Activated CD4-positive, alpha-beta T cell treated with anti-CD3 and anti-CD28 coated beads, Interleukin-2, Interleukin-6, amounts not matched to agents 100 ng/mL and 50 ng/mL, durations not matched to agents 16 hours and 8 hours (primary cell): ENCODE data around the gene TMPRSS7.
"Not testable (repeated sequence)": the region's sequence is repeated elsewhere in the genome, so short reads cannot be mapped to it uniquely, and the experiment has no call there.

Source experiments
- DNase-seq: peaks from one replicate; pipeline ENCODE4 v3.0.0-alpha.2; 2020

Gene TMPRSS7

GRCh38 chr3:112012205-112012992 is 22.1 kb upstream of the TMPRSS7 start:
- DNase-seq = no peak

DNA sequence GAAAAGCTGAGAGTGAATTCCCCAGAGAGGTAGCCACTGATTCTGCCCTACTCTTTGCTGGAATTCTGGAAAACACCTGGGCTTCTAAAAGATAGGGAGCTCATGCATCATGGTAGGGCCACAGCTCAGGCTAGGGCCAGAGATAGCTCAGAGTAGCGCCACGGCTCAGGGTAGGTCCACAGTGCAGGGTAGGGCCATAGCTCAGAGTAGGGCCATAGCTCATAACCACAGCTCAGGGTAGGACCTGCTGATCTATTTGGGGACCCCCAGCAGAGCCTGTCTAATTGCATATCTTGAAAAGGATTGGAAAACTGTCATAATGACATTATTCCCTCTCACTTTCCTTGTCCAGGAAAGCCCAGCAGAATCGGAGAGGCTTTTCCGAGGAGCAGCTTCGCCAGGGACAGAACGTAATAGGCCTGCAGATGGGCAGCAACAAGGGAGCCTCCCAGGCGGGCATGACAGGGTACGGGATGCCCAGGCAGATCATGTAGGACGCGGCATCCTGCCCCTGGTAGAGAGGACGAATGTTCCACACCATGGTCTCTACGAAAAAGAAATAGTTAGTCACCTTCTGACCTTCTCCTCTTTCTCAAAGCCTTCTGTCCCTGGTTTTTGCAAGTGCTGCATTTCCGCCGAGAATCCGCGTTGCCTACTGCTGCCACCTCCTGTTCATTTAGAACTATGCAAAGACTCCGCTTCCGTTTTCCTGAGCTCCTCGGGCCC is 21.3 kb upstream of the TMPRSS7 start:
- DNase-seq = peak; percentile 78

DNA sequence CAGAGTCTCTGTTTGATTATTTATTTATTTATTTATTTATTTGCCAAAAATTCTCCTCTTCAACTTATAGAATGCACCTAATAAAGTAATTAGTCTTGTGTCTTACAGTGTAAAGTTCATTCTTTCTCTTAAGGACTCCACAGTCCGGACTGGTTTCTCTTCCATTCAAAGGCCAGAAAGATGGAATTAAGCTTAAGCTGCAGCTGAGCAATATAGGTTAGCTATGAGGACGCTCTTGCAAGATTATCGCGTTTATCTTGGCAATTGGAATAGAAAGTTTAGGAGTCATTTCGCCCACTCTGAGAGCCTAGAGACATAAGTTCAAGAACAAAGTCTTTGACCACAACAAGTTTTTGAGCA is 20.8 kb upstream of the TMPRSS7 start:
- no peak for DNase-seq

DNA sequence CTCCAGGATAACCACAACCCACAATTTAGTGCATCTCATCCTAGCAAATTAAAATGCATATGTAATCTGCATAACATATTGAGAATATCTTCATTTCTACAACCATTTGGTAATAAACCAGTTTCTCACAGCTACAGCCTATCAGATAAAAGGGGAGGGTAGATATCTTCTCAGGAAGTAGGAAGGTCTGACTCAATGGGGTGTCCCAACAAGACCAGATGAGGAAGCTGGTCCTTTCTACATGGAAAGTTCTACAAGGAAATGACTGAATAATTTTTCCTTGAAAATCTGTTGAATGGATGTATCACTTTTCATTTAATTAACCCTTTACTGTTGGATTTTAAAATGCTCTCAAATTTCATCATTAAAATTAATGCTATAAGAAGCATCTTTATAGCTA is 17.4 kb upstream of the TMPRSS7 start:
- no peak for DNase-seq

DNA sequence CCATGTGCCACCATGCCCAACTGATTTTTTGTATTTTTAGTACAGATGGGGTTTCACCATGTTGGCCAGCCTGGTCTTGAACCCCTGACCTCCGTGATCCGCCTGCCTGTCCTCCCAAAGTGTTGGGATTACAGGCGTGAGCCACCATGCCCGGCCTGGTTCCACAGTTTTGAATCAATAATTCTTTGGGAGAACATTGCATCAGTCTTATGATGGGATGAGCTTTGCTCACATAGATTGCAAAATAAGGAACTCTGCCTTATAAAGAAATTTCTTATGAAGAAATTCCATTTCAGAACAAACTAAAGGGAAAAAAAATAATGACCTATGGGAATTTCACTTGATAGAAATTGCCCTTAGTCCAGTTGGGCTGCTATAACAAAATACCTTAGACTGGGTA is 15.8 kb upstream of the TMPRSS7 start:
- no peak for DNase-seq

DNA sequence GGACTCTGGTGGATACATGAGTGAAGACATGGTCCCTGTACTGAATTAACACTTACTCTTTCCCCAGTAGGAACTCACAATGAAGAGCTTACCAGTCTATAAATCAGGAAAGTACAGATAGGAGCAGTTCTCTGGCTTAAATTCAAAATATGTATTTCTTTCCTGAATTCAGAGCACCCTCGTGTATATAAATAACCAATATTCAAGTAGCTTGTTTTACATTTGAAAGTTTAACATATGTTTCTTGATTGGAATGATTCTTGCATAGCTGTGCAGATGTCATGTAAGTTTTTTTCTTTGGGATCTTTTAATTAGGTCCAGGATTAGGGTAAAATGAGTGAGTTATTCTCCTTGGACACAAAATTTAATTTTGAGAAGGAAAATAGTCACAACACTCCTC is 14.8 kb upstream of the TMPRSS7 start:
- no peak for DNase-seq

GRCh38 chr3:112020674-112021085 is 13.9 kb upstream of the TMPRSS7 start:
- DNase-seq = no peak

DNA sequence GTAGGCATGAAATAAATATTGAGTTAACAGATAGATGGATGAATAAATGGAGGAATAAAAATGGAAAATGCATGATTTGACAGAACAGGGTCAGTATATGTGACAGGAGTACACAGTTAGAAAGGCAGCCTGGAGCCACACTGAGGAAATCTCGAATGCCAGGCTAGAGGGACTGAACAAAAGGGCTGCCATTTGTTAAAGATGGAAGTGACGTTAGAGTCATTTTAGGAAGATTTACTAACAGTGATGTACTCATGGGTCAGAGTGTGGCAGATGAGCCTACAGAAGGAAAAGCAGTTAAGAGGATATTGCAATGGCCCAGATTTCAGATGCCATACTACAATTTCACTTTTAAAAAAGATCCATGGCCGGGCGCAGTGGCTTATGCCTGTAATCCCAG is 7.4 kb upstream of the TMPRSS7 start:
- DNase-seq = no peak

- no peak for DNase-seq
Measured at GRCh38 chr3:112027826-112028225, 6.7 kb upstream of the TMPRSS7 start.

- DNase-seq = no peak
Measured at GRCh38 chr3:112030901-112031300, 3.6 kb upstream of the TMPRSS7 start.

DNA sequence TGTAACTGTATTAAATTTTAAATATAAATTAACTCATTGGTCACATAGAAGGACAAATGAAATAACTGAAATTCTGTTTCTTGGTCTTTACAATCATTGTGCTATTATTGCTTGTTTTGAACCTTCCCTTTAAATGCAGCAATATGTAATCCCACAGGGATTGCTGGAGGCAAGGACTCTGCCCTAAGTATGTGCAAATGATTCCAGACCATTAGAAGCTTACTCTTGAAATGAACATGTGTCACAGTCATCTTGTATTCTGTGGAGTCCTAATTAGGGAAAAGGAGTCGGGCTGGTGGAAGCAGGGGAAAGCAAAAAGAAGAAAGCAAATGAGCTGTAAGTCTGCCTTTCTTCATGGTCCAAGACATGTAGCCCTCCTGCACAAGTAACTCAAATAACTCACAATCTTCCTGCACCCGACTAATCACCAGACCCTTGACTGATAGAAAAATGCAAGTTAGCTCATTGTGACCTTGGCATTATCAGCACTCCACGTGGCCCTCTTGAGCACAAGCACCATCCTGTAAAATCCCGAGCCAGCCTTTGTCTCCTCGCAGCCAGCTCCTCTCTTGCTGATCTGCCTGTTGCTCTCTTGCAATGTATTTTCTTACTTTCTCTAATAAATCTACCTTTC is 2.3 kb upstream of the TMPRSS7 start:
- DNase-seq = no peak

- DNase-seq = no peak
Measured at GRCh38 chr3:112035241-112035640, 705 bp downstream of the TMPRSS7 start.

DNA sequence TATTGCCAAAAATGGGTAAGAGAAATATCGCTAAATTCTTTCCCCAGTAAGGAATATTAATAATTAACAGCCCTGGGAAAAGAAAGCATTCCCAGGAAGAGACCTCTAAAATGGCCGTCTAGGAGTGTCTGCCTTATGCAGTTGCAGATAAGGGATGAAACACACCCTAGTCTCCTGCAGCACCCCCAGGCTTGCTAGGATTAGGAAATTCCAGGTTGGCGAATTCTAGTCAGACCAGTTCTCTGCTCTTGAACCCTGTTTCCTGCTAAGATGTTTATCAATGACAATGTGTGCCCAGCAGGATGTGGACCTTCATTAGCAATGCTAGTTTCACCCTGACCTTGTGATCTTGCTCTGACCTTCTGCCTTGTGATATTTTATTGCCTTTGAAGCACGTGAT is 2.7 kb downstream of the TMPRSS7 start:
- DNase-seq = not testable (repeated sequence)

DNA sequence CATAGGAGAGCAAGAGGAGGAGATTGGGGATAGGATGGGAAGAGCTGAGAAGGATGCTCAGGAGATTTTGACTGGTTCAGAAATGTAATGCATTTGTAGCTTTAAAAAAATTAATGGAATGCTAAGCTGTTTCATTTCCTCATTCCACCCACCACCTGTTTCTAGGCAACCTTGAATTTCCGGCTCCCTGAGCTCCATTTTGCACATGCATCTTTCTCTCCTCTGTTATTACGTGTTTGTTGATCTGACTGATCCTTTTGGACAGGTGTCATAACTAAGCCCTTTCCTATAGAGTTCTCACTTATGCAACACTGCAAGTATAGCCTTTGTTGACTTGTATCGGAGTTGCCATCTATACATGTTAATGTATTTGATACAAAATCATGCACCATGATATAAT is 4.3 kb downstream of the TMPRSS7 start:
- no peak for DNase-seq

- no peak for DNase-seq
Measured at GRCh38 chr3:112041321-112041720, 6.8 kb downstream of the TMPRSS7 start.

DNA sequence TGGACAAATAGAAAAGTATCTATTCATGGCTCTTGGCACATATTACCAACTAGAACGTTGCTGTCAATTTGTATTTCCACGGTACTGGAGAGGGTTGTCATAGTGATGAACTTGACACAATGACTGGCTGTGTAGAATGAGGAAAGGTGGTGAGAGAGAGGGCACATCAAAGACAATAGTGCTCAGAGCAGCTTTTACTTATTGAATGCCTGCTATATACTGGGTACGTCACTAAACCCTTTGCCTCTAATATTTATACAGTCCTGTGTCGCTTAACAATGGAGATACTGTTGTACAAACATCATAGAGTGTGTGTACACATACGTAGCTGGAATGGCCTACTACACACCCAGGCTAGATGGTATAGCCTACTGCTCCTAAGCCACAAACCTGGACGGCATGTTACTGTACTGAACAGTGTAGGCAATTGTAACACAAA is 8.3 kb downstream of the TMPRSS7 start:
- no peak for DNase-seq

GRCh38 chr3:112043621-112044201 is 9.2 kb downstream of the TMPRSS7 start:
- peak; percentile 79 for DNase-seq

DNA sequence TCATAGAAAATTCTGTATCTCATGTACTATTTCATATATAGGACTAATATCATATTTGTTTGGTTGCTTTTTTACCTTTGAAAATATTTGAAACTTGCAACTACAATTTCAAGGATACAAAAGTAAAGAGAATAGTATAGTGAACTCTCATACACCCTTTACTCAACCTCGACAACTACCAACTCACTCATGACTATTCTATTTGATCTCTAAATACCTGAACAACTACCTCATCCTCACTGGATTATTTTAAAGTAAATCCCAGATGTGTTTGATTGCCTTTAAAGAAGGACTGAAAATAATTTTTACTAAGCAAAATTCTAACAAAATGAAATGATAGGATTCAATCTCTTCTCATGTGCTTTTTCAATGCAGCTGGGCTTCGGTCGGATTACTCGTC is 12.1 kb downstream of the TMPRSS7 start:
- no peak for DNase-seq

GRCh38 chr3:112047264-112047663 is 12.7 kb downstream of the TMPRSS7 start:
- DNase-seq = peak; percentile 8

- DNase-seq = no peak
Measured at GRCh38 chr3:112048911-112049310, 14.4 kb downstream of the TMPRSS7 start.

DNA sequence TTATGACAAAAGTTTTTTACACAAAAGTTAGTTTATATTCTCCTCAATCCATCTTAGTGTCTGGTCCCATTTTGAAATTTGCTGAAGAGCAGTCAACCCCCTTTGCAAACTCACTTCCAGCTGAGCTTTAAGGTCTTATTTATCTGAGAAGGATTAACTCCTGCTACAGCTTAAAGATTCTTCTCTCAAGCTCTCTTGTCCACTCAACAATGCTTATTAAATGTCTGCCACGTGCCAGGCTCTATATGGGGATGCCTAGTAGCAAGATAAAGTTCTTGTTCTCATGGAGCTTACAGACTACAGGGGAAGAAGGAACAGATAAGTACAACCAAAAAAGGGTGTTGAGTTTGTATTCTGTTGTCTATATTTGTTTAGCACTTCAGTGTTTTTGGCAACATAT is 18.7 kb downstream of the TMPRSS7 start:
- DNase-seq = no peak

DNA sequence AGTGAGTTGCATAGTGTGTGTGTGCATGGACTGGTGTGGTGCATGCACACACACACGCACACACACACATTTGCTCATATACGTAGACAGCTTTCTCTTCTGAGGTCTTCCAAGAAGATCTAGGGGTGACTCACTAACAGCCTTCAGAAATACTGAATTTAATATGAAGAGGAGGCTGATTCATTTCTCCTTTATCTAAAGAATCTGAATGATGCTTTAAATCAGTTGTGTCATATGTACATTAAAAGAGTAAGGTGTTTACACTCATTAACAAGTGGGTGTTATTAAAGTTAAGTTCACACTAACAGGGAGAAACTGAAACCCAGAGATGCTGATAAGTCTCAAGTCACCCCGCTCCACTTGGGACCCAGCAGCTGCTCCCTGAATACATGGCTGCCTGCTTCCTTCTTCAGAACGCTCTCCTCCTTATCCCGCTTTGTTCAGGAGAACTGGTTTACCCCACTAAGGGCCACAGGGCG is 22.0 kb downstream of the TMPRSS7 start:
- peak; percentile 66 for DNase-seq

GRCh38 chr3:112059497-112059896 is 25.0 kb downstream of the TMPRSS7 start:
- no peak for DNase-seq

DNA sequence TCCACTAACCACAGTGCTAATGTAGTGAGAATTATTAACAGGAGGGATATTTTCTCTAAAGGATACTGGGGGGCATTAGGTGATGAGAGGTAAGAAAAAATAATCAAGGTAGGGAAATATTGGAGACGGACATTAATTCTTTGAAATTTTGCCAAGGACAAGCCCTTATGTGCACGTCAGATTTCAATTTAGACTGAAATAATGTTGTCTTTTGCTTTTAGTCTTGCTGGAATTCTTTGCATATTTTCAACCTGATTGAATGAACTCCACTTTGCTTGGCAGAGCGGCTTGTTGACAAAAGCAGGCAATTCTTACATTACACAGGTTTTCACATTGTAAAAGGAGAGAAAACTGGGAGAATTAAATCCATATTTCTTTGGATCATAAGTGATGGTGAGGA is 26.6 kb downstream of the TMPRSS7 start:
- no peak for DNase-seq
